Effector memory CD4-positive, alpha-beta T cell (primary cell): ENCODE data around the gene RPS23.

Experiments
- DNase-seq, 3 donors: peaks; one replicate each; pipeline ENCODE4 v3.0.0-alpha.2; 2020
- H3K27ac ChIP-seq: 2 replicates; pipeline ENCODE4 v1.7.0; 2013; ENCODE audit warnings: mild to moderate bottlenecking, low read length, moderate library complexity; ENCODE audit not compliant: insufficient read depth, poor library complexity, severe bottlenecking
- H3K27me3 ChIP-seq: replicated peaks from 2 replicates; pipeline ENCODE4 v1.7.0; 2013; ENCODE audit warnings: mild to moderate bottlenecking, low read length; ENCODE audit not compliant: insufficient read depth, control insufficient read depth, poor library complexity, severe bottlenecking
- H3K36me3 ChIP-seq: 2 replicates; pipeline ENCODE4 v1.7.0; 2013; ENCODE audit warnings: mild to moderate bottlenecking, low read length, moderate library complexity; ENCODE audit not compliant: control insufficient read depth, insufficient read depth
- H3K4me1 ChIP-seq: 2 replicates; pipeline ENCODE4 v1.7.0; 2013; ENCODE audit warnings: low read length, mild to moderate bottlenecking; ENCODE audit not compliant: control insufficient read depth, insufficient read depth, poor library complexity, severe bottlenecking
- H3K4me3 ChIP-seq: 2 replicates; pipeline ENCODE4 v1.7.0; 2013; ENCODE audit warnings: low read length, low read depth, mild to moderate bottlenecking; ENCODE audit not compliant: insufficient read depth, poor library complexity, severe bottlenecking
- H3K9me3 ChIP-seq: 2 replicates; pipeline ENCODE4 v1.7.0; 2013; ENCODE audit warnings: mild to moderate bottlenecking, low read length, moderate library complexity; ENCODE audit not compliant: control insufficient read depth

The RPS23 gene

DNA sequence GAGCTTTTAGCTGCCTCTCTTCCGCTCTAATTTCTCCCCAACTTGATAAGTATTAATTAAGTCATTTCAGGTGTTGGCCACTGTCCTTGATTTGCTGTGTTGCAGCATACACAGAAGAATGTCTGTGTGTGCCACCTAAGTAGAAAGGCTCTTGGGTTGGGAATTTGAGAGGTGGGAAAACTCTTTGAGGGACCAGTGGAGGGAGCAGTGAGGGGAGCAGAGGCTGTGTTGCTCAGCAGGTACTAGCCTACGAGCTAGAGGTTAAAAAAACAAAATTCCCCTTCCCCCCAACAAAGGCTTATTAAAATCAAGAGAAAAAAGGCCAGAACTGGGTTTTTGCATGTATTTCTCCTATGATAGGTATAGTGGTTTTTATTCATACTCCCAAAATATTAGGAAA is 20.9 kb downstream of the RPS23 start:
- no peaks in the 10 kb centered on the region for H3K4me1 ChIP-seq
- H3K9me3 ChIP-seq = no peaks in the 10 kb centered on the region
- no peaks in the 10 kb centered on the region for H3K27me3 ChIP-seq
- no peak for DNase-seq
- H3K4me3 ChIP-seq = no peak overlapping the region
- H3K36me3 ChIP-seq = peaks cover 3% of the 10 kb centered on the region
- H3K27ac ChIP-seq = no peak overlapping the region

DNA sequence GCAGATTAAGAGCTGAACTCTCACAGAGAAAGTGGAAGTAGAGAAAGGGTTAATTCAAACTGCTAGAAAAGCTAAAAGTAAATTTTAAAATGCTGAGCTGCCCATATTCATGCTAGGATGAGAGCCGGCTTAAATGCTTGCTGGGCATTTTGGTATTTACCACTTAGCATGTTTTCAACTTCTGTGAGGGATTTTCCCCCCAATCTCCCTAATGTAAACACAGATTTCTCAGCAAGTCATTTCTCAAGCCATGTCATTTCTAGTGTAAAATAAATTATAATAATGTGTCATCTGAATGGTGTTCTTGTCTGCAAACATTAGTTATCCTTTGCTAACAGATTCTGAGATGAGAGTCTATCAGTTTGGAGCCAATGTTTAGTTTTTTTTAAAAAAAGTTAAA is 22.3 kb downstream of the RPS23 start:
- peaks cover 3% of the 10 kb centered on the region for H3K36me3 ChIP-seq
- no peaks in the 10 kb centered on the region for H3K27me3 ChIP-seq
- H3K4me1 ChIP-seq = no peaks in the 10 kb centered on the region
- no peak overlapping the region for H3K27ac ChIP-seq
- H3K9me3 ChIP-seq = no peaks in the 10 kb centered on the region
- H3K4me3 ChIP-seq = no peak overlapping the region
- DNase-seq = no peak

GRCh38 chr5:82252744-82253143 is 25.4 kb downstream of the RPS23 start:
- Histone ChIP-seq H3K9me3 (no peaks in the 10 kb centered on the region), H3K36me3 (peaks cover 3% of the 10 kb centered on the region)
- no peak for DNase-seq

DNA sequence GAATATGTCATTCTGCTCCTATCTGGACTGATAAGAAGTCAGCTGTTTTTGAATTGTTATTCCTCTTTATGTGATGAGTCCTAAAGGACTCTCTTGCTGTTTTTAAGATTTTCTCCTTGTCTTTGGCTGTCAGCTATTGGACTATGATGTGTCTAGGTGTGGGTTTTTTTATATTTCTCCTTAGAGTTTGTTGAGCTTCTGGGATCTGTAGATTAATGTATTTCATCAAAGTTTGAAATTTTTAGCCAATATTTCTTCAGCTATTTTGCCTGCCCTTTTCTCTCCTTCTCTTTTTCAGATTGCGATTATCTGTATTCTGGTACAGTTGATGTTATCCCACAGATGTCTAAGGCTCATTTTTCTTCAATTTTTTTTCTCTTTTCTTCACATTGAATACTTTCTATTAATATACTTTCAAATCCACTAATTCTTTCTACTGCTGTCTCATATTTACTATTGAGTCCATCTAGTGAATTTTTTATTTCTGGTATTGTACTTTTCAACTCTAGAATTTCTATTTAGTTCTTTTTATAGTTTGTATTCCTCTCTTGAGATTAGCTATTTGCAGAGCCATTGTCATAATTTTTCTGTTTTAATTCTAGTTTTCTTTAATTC is 31.1 kb downstream of the RPS23 start:
- H3K9me3 ChIP-seq = peaks cover 7% of the 10 kb centered on the region
- no peaks in the 10 kb centered on the region for H3K4me1 ChIP-seq
- no peak overlapping the region for H3K4me3 ChIP-seq
- no peak for DNase-seq
- H3K36me3 ChIP-seq = no peaks in the 10 kb centered on the region
- no peak overlapping the region for H3K27ac ChIP-seq
- H3K27me3 ChIP-seq = no peaks in the 10 kb centered on the region

More at GRCh38 chr5:82252744-82253143, 25.4 kb downstream of the RPS23 start:
- Histone ChIP-seq H3K4me3 (no peak overlapping the region), H3K27ac (no peak overlapping the region), H3K27me3 (no peaks in the 10 kb centered on the region), H3K4me1 (no peaks in the 10 kb centered on the region)

- no peak overlapping the region for H3K4me3 ChIP-seq
- no peaks in the 10 kb centered on the region for H3K36me3 ChIP-seq
- no peak for DNase-seq
- H3K4me1 ChIP-seq = no peaks in the 10 kb centered on the region
- no peaks in the 10 kb centered on the region for H3K27me3 ChIP-seq
- peaks cover 7% of the 10 kb centered on the region for H3K9me3 ChIP-seq
- no peak overlapping the region for H3K27ac ChIP-seq
Measured at GRCh38 chr5:82244854-82245635, 33.1 kb downstream of the RPS23 start.

- DNase-seq = no peak
- H3K27ac ChIP-seq = no peak overlapping the region
- no peaks in the 10 kb centered on the region for H3K4me1 ChIP-seq
- H3K9me3 ChIP-seq = peaks cover 7% of the 10 kb centered on the region
- H3K27me3 ChIP-seq = no peaks in the 10 kb centered on the region
- no peak overlapping the region for H3K4me3 ChIP-seq
- no peaks in the 10 kb centered on the region for H3K36me3 ChIP-seq
Measured at GRCh38 chr5:82244151-82244550, 34.0 kb downstream of the RPS23 start.

DNA sequence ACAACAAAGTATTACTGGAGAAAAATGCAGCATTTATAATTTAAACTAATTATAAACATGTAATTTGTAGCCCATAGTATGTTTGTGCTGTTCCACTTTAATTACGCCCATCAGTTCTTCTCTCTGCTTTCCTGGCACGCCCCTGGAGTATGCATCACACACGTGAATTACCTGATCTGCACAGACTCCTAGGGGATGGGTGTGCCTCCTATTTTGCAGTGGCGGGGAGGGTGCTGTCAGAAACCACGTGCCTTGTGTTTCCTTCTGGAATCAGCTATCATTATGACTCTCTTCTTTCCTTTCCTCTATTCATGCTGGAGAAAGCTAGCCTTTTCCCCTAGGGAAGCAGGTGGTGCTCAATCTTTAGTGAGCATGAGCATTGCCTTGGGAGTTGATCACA is 43.3 kb downstream of the RPS23 start:
- H3K27ac ChIP-seq = no peak overlapping the region
- DNase-seq = no peak
- H3K4me3 ChIP-seq = no peak overlapping the region
- no peaks in the 10 kb centered on the region for H3K9me3 ChIP-seq
- H3K36me3 ChIP-seq = no peaks in the 10 kb centered on the region
- H3K4me1 ChIP-seq = no peaks in the 10 kb centered on the region
- no peaks in the 10 kb centered on the region for H3K27me3 ChIP-seq

DNA sequence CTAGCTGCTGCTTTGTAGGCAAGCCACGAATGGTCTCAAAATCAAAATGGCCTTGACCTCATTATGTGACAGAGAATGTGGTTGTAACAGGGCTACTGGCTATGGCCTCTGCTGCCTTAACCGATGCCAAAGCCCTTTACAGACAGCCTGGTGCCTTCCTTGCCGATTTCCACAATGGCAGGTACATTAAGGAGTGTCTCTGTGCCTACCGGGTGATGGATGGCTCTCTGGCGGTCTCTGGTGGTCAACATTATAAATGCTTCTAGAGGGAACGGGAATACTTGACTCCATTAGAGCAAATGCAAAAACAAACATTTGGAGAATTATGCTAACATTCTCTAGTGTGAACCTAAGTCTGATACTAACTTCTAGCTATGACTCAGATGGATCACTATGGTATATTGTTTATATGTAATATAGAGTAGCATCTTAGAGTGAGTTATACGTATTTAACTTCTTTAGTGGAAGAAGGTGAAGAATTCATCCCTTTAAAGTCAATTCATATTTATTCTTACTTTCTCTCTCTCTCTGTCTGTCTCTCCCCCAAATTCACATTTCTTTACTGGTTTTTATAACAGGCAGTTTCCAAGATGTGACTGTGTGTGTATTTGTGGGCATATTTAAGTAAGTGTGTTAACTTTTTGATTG is 52.5 kb downstream of the RPS23 start:
- peak; percentile 27 to 43 (median 30) for DNase-seq
- Histone ChIP-seq H3K4me1 (no peaks in the 10 kb centered on the region), H3K27me3 (no peaks in the 10 kb centered on the region), H3K9me3 (no peaks in the 10 kb centered on the region), H3K4me3 (no peak overlapping the region), H3K36me3 (no peaks in the 10 kb centered on the region), H3K27ac (no peak overlapping the region)
